Epithelial cell of esophagus (primary cell): ENCODE results near the gene TBC1D10A.

Experiments used
- DNase-seq: peaks from one replicate; pipeline ENCODE4 v3.0.0; 2010; ENCODE audit warnings: low read depth
- H3K4me3 ChIP-seq: 2 replicates; pipeline ENCODE4 v1.5.1; 2011; ENCODE audit warnings: mild to moderate bottlenecking, low read length, control low read depth
- CTCF ChIP-seq: IDR thresholded peaks from 2 replicates; pipeline ENCODE4 v1.5.1; 2011; ENCODE audit warnings: low read depth, mild to moderate bottlenecking, low read length, control low read depth, inconsistent platforms; ENCODE audit not compliant: insufficient read depth; ENCODE audit errors: missing control alignments

TBC1D10A gene

DNA sequence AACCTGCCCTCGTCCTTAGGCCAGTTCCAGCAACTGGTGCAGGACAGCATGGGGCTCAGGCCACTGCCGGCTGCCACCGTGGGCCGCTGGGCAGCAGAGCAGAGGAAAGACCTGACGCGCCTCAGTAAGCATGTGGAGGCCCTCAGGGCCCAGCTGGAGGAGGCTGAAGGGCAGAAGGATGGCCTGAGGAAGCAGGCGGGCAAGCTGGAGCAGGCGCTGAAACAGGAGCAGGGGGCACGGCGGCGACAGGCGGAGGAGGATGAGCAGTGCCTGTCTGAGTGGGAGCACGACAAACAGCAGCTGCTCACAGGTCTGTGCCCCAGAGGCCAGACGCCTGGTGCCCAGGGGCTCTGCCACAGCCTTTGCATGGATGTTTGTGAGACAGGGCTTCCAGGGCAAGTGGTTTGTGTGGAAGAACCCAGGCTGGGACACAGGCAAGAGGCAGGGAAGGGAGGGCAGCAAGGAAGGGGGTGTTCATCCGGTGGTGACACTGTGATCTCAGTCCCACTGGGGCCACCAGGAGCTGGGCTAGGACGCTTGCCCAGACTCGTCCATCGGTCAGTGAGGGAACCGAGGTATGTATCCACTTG, 44.0 kb upstream of the TBC1D10A start:
- TF ChIP-seq CTCF: no peak
- DNase-seq: no peak
- H3K4me3 ChIP-seq: no peak overlapping the region

DNA sequence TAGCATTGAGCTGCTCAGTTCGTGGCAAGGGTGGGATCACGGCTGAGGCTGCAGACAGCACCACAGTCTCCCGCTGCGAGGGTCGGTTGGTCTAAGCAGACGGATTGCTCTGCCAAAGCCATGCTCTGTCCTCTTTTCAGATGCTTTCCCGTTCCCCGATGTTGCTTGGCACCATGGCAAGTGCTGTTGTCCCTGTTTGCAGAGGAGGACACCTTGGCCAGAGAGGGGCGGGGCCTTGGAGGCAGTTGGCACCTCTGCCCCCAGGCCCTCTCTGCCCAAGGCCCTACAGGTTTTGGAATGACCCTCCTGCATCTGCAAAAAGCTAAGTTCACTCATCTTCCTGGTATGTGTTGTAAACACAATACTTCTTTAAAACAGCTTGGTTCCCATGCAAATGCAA, 41.7 kb upstream of the TBC1D10A start:
- DNase-seq: no peak
- H3K4me3 ChIP-seq: no peak overlapping the region
- no peak for TF ChIP-seq CTCF

DNA sequence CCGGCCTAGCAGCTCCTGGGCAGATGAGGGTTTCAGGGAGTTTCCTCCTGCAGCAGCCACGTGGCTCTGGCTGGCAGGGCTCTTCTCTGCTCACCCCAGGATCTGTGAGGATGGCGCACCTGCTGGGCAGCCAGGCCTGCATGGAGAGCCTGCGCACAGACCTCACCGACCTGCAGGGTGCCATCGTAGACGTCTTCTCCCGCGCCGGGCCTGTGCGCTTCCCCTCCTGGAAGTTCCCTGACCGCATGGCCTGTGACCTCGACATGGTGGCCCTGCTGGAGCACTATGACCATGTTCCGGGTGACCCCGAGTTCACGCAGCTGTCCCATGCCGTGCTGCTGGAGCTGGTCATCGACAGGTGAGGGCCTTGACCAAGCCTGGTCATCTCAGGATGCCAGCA, 39.1 kb upstream of the TBC1D10A start:
- TF ChIP-seq CTCF: no peak
- no peak overlapping the region for H3K4me3 ChIP-seq
- DNase-seq: no peak

DNA sequence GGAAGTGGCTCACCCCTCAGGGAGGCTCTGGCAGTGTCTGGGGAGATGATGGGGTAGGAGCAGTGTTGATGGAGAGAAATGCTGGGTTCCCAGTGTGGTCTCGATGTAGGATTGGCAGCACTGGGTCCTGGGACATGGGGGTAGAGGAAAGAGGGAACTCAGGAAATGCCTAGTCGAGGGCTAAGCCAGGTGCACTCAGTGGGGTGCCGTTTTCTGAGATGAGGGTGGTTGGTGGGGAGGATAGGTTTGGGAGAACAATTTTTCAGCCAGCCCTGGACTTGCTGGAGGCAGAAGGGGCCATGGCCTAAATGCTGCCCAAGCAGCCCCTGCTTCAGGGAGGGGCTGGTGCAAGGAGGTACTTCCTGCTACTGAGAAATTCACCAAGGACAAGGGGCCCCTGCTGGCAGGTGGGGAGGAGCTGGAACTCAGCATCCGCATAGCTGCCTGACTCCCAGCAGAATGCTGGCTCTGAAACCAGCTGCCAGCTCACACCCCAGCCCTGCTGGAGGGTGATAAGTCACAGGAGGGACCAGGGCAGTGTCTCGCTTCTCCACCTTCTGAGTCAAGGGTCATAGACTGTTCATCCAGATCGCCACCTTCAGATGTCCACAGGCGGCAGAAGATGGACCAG, 36.0 kb upstream of the TBC1D10A start:
- no peak overlapping the region for H3K4me3 ChIP-seq
- no peak for TF ChIP-seq CTCF
- no peak for DNase-seq

DNA sequence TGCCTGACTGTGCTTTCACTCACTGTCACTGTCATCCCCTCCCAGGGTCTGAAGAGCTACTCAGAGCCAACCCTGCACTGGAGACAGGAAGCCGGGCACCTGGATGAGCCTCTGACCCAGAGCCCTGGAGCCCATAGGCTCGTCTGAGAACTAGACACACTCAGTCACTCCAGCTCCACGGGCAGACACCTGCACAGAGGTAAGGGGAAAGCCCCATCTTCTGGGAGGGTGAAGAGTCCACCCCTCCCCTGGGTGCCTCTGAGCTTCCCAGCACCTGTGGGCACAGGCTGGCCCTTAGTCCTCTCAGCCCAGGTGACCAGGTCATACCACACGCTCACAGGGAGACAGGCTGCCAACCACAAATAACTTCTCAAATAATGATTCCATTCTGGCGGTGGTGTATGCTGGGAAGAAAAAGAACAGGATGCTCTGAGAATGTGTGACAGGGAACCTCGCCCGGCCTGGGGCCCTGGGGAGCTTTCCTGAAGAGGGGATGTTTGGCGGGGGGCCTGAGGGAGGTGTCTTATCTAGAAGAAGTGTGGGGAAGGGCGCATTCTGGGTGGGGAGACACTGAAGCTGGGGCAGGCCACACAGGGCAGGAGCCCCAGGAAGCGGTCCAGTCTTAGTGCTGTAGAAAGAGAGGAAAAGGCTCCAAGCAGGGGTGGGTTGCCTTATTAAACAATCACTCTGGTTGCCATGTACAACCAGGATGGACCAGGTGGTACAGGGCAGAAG, 35.3 kb upstream of the TBC1D10A start:
- no peak overlapping the region for H3K4me3 ChIP-seq
- DNase-seq: no peak
- TF ChIP-seq CTCF: no peak

DNA sequence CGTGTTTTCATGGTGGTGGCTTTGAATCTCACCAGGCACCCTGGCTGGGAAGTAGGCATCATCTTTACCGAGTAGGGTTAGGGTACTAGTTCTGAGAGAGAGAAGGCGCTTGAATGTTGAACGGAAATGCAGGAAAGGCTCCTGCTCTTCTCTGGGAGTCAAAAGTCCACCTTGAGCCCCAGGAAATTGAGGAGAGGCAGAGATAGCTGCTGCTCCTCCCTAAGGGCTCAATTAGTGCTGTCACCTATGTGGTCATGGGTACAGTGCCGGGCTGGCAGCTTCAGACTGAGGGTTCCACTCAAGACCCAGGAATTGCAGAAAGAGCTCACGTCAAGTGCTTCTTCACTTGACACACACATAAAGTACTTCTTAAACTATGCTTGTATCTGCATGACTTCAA, 31.8 kb upstream of the TBC1D10A start:
- no peak for TF ChIP-seq CTCF
- no peak overlapping the region for H3K4me3 ChIP-seq
- no peak for DNase-seq
